GM08714 (cell line): Measurements from ENCODE around the gene SV2B.

ENCODE experiments used
- H3K4me3 ChIP-seq: fragments of 200-500 bp; sonication (Bioruptor generic); 2 replicates; pipeline ENCODE4 v1.5.1; 2014; ENCODE audit warnings: mild to moderate bottlenecking, low read length, inconsistent platforms
- ZNF274 ChIP-seq: IDR thresholded peaks from 2 replicates; pipeline ENCODE4 v1.6.1; 2012; ENCODE audit warnings: mild to moderate bottlenecking, low read depth, low read length

Gene SV2B

GRCh38 chr15:91231703-91232102 lies 131.6 kb downstream of the SV2B start:
- H3K4me3 ChIP-seq: no peak overlapping the region

GRCh38 chr15:91234759-91235158 lies 134.7 kb downstream of the SV2B start:
- H3K4me3 ChIP-seq: no peak overlapping the region
- TF ChIP-seq ZNF274: no peak

More at GRCh38 chr15:91231703-91232102, 131.6 kb downstream of the SV2B start:
- TF ChIP-seq ZNF274: no peak

- no peak overlapping the region for H3K4me3 ChIP-seq
- no peak for TF ChIP-seq ZNF274
Observed at GRCh38 chr15:91235376-91235775, 135.3 kb downstream of the SV2B start.

- no peak overlapping the region for H3K4me3 ChIP-seq
- TF ChIP-seq ZNF274: no peak
Observed at GRCh38 chr15:91237445-91237844, 137.4 kb downstream of the SV2B start.

GRCh38 chr15:91238644-91239425 lies 138.8 kb downstream of the SV2B start:
- no peak overlapping the region for H3K4me3 ChIP-seq
- no peak for TF ChIP-seq ZNF274

- H3K4me3 ChIP-seq: no peak overlapping the region
Observed at GRCh38 chr15:91243826-91244225, 143.8 kb downstream of the SV2B start.

GRCh38 chr15:91244919-91245318 lies 144.9 kb downstream of the SV2B start:
- TF ChIP-seq ZNF274: no peak
- H3K4me3 ChIP-seq: no peak overlapping the region

More at GRCh38 chr15:91243826-91244225, 143.8 kb downstream of the SV2B start:
- no peak for TF ChIP-seq ZNF274

- TF ChIP-seq ZNF274: no peak
- H3K4me3 ChIP-seq: no peak overlapping the region
Observed at GRCh38 chr15:91246998-91247397, 146.9 kb downstream of the SV2B start.

- TF ChIP-seq ZNF274: no peak
- H3K4me3 ChIP-seq: no peak overlapping the region
Observed at GRCh38 chr15:91249591-91249990, 149.5 kb downstream of the SV2B start.

GRCh38 chr15:91252322-91252721 lies 152.3 kb downstream of the SV2B start:
- TF ChIP-seq ZNF274: no peak
- no peak overlapping the region for H3K4me3 ChIP-seq

- H3K4me3 ChIP-seq: no peak overlapping the region
- no peak for TF ChIP-seq ZNF274
Observed at GRCh38 chr15:91252756-91253155, 152.7 kb downstream of the SV2B start.

- no peak overlapping the region for H3K4me3 ChIP-seq
- no peak for TF ChIP-seq ZNF274
Observed at GRCh38 chr15:91253605-91254004, 153.5 kb downstream of the SV2B start.

GRCh38 chr15:91254766-91255165 lies 154.7 kb downstream of the SV2B start:
- TF ChIP-seq ZNF274: no peak
- H3K4me3 ChIP-seq: no peak overlapping the region

- no peak overlapping the region for H3K4me3 ChIP-seq
- no peak for TF ChIP-seq ZNF274
Observed at GRCh38 chr15:91255670-91256192, 155.7 kb downstream of the SV2B start.

- TF ChIP-seq ZNF274: no peak
- no peak overlapping the region for H3K4me3 ChIP-seq
Observed at GRCh38 chr15:91257746-91258414, 157.8 kb downstream of the SV2B start.
